GM18520 (cell line): ENCODE measurements around the gene RNASEH2B.

Experiments
- ATAC-seq: cut with Tn5 transposase; IDR thresholded peaks from one replicate; pipeline ENCODE4 v1.9.1; 2021; ENCODE audit not compliant: unreplicated experiment

The RNASEH2B gene, protein sequence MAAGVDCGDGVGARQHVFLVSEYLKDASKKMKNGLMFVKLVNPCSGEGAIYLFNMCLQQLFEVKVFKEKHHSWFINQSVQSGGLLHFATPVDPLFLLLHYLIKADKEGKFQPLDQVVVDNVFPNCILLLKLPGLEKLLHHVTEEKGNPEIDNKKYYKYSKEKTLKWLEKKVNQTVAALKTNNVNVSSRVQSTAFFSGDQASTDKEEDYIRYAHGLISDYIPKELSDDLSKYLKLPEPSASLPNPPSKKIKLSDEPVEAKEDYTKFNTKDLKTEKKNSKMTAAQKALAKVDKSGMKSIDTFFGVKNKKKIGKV

DNA sequence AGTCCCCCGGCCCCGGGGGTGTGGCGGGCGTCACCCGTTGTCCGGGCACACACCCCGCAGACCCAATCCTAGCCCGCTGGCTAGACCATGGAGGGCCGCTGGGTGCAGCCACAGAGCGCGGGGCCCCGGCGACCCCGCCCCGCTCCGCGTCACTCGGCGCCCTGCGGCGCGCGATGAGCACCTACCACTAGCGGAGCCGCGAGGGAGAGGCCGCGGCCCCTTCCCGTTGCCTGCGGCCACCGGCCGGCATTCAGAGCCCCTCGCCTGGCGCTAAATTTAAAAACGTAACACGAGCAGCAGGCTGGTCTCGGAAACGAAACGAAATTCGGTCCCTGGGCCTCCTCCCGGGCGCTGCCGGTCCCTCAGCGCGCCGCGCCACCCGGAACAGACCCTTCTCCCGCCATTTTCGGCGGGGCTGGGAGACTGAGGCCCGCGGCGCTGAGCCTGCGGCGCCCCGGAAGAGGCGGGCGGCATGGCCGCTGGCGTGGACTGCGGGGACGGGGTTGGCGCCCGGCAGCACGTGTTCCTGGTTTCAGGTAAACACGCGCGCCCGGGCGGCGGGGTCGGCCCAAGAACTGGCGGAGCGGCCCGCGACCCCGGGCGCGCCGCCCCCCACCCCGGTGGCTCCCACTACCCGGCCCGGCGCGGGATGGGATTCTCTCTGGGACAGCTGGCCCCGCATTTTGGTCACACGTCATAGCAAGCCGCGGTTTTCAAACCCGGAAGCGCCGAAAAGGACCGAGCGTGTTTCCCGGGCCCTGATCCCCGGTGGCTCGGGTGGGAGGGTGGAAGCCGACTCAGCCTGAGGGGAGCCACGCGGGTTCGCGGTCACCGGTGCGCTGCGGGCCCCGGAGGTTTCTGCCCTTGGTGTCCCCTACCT lies at the start of gene RNASEH2B:
Gene RNASEH2B, plus strand, starts transcription at position 187 of the 880 bp plus-strand sequence. Its CDS starts 286 bp downstream, at position 473.
- peak; percentile 56 for ATAC-seq

DNA sequence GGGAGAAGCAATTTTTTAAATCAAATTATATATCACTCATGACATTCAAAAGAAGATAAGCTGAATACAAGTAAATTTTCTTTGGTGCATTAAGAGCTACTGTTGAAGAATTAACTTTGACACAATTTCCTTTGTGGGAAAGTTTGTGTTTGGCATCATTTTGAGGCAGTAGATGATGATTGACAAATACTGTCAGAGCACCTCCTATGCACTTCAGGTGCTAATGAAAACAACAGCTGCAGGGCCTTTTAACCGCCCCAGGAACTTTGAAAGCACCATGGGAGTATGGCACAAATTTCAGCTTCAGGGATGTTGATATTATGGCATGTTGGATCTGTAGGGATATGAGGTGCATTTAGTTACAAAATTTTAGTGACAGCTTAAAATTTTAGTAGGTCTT lies 45.1 kb upstream of the RNASEH2B start:
- no peak for ATAC-seq

DNA sequence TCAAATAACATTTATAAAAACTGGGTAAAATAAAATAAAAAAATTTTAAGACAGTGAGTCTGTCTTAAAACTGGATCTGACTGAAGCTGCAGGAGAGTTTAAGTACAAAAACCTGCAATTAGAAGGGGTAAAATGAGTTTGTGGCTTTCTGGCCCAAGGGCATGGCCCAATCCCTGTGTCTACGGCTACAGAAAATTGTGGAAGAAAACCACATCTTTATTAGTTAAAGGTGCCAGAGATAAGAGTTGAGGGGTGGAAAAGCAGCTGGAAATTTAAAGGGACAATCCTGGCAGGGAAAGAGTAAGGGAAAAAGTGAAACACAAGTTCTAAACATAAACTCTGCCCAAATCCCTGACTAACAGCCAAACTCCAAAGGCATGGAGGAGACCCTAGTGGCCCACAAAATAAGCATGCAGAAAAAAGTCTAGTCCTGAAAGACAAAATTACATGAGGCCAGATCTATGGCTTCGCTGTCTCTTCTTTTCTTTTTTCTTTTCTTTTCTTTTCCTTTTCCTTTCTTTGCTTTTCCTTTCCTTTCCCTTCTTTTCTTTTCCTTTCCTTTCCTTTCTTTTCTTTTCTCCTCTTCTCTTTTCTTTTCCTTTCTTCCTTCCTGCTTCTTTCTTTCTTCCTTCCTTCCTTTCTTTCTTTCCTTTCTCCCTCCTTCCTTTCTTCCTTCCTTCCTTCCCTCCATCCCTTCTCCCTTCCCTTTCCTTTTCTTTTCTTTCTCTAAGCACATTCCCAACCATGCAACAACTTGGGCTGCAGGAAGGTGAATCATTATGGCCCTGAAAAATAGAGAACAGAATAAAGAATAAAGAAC lies 42.6 kb upstream of the RNASEH2B start:
- ATAC-seq, result no peak

DNA sequence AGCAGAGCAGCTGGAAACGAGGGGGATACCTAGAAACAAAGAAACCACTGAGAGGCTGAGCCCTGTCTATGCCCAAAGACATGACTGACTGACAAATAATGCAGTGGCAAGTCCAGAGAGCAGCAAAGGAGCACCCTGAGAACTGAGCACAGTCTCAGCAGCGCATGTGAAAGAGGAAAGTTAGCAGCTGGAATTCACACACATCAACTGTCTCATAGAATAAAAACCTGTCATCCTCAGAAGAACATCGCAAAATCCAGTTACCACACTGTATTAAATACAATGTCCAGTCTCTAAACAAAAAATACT lies 42.0 kb upstream of the RNASEH2B start:
- ATAC-seq, result no peak

DNA sequence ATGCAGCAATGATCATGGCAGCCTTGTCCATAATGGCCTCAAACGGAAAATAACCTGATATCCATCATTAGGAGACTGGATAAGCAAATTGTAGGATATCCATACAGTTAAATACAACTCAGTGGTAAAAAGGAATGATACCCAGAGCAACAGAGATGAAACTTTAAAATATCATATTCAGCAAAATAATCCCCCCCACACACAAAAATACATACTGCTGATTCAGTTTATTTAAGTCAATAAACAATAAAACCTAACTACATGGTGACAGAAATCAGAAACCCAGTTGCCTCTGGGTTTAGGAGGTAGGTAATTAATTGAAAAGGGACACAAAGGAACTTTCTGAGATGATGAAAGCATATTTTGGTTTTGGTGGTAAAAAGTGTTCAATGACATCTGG lies 38.2 kb upstream of the RNASEH2B start:
- no peak for ATAC-seq

DNA sequence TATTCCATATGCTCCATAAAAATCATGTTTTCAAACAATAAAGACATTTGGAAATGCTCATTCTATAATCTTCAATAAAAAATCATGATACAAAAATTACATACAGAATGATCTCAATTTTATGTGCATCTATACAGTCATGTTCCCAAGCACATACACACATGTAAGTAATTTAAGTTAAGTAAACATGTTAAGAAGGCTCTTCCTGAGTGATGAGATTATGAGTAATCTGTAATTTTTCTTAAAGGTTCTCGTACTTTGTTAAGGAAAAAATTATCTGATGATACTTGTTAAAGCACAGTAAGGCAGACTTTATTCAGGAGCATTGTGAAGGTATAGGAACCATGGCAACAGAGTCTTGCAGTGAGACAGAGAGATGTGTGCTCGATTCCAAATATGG lies 36.1 kb upstream of the RNASEH2B start:
- ATAC-seq, result no peak

DNA sequence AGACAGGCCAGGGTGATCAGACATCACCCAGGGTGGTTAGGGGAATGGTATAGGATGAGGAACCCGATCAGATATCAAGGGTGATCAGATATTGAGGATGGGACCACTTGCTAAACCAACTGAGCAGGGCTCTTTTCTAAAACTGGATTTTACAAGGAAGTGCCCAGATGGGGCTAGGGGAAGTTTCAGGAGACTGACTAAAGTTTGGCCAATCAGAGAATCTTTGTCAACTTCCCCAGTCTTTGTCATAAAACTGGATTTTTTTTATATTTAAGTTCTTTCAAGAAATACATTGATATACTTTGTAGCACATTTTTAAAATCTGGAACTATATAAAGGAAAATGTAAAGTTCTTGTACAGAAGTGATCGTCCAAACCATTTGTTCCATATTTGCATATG lies 35.6 kb upstream of the RNASEH2B start:
- ATAC-seq, result no peak

DNA sequence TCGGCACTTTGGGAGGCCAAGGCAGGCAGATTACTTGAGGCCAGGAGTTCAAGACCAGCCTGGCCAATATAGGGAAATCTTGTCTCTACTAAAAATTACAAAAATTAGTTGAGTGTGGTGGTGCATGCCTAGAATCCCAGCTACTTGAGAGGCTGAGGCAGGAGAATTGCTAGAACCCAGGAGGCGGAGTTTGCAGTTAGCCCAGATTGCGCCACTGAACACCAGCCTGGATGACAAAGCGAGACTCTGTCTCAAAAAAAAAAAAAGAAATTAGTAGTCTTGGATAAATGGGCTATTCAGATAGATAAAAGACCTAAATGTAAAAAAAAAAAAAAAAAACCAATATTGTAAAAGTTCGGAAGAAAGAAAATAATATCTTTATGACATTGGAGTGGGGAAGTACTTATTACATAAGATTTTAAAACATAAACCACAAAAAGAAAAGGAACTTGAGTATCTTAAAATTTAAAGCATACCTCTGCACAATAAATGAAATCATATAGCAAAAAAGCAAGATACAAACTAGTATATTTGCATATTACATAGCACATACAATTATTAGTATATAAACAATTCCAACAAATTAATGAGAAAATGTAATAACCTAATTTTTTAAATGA lies 26.7 kb upstream of the RNASEH2B start:
- ATAC-seq, result no peak

DNA sequence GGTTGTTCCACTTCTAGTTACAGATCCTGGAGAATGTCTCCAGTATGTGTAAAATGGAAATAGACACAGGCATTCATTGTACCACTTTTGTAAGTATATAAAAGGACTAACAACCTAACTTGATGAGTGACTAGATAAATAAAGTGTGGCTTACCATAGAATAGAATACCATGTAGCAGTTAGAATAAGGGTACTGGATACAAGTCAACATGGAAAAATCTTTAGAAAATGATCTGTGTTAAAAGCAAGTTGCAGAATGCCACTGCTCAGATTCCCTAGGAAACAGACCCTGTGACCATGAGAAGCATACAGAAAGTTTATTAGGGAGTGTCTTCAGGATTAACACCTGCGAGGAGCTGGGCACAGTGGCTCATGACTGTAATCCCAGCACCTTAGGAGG lies 25.9 kb upstream of the RNASEH2B start:
- no peak for ATAC-seq

DNA sequence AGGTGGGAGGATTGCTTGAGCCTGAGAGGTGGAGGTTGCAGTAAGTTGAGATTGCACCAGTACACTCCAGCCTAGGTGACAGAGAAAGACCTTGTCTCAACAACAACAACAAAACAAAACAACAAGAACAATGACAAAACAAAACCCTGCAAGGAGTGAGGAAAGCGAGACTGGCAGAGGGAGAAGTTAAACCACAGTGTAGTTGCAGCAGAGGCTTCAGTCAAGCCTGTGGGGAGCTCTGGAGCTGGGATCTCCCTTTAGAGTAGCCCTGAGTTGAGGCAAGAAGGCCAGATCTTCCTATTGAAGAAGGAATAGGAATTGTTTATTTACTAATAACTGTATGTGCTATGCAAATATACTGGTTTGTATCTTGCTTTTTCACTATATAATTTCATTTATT lies 25.3 kb upstream of the RNASEH2B start:
- no peak for ATAC-seq

DNA sequence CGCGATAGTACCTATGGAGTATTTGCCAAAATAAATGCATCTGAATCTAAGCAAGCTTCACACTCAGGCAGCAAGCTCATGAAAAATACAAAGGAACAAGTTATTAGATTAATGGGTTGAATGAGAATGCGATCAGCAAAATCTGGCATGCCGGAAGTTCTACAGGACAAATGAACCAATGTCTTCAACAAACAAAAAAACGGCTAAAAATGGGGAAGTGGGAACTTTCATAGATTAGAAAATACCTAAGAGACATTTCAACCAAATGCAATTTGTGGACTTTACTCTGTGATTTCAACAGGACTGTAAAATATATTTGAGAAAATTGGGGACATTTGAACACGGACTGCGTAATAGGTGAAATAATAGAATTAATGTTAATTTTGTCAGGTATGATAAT lies 22.4 kb upstream of the RNASEH2B start:
- ATAC-seq, result no peak

DNA sequence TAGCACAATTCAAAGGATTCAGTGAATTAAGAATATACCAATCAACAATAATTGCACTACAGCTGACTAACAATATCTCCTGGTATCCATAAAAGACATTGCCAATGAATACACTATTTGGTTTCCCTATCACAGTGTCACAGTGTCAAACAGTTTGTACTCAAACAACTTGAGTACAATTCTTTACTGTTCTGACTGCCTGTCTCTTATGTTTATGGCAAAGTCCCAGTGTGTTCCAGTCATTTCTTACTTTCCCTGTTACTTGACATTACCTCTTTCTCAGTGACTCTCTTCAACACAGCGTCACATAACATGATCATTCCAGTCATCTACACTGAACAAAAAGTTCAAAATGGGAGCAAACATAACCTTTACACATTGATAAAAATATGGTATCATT lies 21.2 kb upstream of the RNASEH2B start:
- ATAC-seq, result no peak

DNA sequence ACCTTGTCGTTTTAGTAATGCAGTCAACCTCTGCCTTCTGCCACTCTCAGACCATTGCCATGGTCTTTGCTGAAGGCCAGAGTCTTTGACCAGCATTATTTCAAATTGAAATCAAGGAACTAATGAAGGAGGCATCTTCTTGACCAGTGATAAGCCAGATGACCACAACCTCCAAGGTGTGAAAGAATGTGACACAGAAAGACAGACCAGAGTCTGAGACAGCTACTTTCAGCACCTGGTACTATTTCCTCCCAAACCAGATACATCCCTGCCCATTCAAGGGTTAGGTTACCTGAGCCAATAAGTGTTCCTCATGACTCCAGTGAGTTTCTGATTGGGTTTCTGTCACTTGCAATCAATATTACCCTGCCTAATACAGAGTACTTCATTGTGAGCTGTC lies 20.3 kb upstream of the RNASEH2B start:
- peak; percentile 32 for ATAC-seq

DNA sequence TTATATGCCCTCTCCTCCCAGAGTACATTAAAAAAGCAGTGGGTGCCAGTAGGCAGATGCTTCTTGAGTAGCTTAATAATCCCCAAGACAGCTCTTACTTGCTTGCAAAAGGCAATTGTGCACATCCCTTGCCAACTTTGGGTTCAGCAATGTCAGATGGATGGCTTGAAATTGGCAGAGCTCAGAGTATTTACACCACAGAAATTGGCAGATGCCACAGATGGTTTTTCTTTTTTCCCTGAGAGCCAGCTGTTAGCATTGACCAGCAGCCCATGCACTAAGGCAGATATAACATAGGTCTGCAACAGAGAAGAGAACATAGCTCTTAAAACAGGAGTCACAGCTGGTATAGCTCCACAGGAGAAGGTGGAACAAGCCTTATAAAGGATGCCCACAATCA lies 18.4 kb upstream of the RNASEH2B start:
- no peak for ATAC-seq

DNA sequence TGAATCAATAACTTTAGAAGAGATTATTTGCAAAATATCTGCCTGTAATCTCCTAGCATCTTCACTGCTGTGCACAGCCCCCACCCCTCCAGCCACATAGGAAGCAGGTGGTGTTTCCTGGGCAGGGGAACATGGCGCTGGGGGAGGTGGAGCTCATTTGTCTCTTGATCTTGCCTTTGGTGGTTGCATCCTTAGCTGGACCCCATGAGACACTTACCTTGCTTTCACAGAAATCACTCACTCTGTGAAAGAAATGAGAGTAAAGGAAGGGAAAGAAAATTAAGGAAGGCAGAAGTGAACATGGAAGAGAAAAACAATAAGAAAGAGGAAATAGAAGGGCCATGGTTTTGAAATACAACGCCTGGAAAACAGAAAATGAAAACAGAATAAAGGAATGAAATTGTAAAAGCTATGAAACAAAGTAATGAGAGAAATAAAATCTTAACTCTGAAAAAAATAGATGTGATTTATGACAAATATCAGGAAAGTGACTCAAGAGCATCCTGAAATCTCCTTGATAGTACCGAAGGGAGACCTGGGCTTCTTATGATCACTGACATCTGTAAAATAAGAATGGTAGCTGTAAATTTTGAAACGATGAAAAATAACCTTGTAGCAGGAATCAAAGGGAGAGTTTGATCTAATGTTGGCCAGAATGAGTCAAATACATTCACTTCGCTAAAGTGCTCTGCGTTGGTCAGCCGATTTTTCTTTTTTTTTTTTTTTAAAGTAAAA lies 17.2 kb upstream of the RNASEH2B start:
- no peak for ATAC-seq

DNA sequence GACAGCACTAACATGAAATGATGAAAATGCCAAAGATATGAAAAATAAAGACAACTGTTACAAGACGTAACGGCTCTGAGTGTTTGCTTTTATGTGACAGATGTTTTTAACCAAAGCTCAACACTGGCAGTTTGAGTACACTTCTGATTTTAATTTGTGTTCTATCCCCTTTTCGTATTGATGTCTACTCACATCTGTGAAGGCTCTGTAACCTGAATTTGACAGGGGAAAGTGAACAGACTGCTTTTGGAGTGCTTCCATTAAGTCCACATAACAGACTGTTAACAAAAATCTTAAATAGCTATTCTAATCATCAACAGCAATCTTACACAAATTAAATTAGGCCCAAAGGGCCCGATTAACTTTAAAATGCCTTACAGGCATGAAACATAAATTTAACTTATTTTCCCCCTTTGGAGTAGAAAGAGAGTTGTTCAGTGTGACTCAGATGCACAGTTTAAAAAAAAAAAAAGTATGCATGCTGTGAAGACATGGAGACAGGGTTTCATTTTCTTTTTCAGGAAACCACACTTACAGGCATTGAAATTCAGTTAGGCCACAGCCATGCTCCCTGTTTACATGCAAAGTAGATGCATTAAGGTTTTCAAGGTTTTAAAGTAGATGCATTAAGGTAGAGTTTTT lies 16.3 kb upstream of the RNASEH2B start:
- peak; percentile 78 for ATAC-seq

DNA sequence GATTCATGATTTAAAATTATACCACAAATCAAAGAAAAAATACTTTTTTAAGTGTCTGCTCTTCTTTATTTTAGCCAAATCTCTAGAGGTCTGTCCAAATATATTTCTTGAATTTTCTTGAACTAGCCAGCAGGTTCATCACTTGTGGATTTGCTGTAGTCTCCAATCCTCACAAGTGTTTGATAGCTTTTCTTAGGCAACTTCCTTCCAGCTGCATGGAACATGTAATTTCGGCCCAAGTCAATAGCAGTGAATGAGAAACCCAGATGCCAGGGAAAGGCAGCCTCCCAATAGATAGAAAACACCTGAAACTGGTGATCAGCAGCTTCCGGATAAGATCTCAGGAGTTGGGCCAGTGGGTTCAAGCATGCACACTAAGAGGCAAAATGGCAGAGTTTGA lies 15.6 kb upstream of the RNASEH2B start:
- no peak for ATAC-seq

DNA sequence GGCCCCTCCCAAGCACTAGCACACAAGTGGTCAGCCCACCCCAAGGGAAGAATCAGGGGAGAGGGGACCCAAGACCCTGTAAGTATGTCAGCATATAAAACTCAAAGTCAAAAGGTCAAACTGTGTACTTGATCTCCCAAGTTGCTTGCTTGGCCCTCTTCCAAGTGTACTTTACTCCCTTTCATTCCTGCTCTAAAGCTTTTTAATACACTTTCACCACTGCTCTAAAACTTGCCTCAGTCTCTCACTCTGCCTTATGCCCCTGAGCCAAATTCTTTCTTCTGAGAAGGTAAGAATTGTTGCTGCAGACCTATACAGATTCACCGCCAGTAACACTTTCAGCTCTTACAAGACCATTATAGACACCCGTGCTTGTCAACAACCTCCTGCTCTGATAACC lies 15.1 kb upstream of the RNASEH2B start:
- ATAC-seq, result no peak

DNA sequence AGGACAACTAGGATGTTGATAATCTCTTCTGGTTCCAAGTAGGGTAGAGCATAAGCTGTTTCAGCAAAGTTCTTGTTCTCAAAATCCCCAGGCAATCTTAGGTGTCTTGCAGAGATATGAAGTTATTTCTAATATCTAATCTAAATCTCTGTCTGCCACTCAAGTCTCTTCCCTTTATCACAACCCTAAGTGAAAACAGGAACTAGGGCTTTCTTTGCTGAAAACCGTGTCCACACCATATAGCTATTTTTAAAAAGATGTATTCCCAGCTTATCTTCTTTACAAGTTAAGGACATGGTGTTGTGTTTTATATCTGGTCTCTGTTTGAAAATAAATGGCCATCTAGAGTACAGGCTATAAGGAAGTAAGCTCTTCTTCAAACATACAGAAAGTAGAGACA lies 11.3 kb upstream of the RNASEH2B start:
- ATAC-seq, result no peak

DNA sequence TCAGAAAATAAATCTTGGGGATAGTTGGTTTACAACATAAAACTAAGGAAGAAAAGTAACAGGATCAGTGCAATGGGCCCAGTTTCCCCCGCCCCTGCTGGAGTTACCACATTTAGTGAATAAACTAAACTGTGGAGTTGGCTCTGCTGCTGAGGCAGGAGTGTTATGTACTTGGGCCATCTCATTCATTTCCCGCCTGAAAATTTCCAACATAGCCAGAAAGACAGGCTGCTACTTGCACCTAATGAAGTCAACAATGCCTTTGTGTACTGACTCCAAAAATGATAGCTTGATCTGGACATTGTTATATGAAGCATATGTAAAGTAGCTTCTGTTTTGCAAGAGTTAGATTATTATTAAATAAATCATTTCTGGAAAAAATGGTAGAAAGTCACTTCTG lies 7.9 kb upstream of the RNASEH2B start:
- ATAC-seq, result no peak
